ENCODE measurements around the gene KCNT1.

DNA sequence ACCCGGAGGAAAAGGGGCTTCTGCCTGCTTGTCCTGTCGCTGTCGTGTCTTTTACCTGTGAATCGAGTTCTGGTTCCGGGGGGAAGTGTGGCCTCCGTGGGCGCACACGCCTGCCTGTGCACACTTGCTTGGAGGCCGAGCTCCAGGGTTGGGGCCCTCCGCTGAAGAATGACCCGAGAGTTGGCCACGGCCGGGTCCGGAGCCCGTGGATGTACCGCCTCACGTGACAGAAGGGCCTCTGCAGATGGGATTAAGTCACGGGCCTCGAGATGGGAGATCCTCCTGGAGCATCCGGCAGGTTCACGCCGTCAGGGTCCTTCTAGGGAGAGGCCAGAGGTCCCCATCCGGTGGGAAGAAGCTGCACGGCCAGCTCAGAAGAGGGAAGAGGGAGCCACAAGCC lies 81.0 kb downstream of the KCNT1 start:
- TF ChIP-seq, protein P1, sequence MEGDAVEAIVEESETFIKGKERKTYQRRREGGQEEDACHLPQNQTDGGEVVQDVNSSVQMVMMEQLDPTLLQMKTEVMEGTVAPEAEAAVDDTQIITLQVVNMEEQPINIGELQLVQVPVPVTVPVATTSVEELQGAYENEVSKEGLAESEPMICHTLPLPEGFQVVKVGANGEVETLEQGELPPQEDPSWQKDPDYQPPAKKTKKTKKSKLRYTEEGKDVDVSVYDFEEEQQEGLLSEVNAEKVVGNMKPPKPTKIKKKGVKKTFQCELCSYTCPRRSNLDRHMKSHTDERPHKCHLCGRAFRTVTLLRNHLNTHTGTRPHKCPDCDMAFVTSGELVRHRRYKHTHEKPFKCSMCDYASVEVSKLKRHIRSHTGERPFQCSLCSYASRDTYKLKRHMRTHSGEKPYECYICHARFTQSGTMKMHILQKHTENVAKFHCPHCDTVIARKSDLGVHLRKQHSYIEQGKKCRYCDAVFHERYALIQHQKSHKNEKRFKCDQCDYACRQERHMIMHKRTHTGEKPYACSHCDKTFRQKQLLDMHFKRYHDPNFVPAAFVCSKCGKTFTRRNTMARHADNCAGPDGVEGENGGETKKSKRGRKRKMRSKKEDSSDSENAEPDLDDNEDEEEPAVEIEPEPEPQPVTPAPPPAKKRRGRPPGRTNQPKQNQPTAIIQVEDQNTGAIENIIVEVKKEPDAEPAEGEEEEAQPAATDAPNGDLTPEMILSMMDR (IDR thresholded peaks at IDR 0.05; ENCODE audit: low read depth, low read length), result no peak
- TF ChIP-seq EZH2phosphoT487 (IDR thresholded peaks at IDR 0.05; ENCODE audit: low read depth), result no peak

Measured in OCI-LY3 (cell line).